ENCODE measurements around the gene MAPK10.

DNA sequence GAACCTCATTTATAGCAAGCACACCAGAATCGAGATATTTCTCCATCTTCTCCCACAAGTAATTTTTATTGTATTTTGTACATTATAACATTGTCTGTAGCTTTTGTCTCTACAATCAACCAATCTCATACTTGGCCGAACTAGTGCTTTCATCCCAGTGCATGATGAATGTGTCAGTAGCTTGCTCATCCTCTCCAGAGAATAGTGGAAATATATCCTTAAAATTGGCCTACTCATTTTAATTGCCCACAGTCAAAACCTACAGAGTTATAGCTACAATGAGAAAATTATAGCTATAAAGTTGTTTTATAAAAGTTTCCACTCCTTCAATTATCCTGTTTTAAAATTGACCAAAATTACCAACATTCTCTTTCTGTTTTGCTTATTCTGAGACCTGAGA, 103.8 kb downstream of the MAPK10 start:
- no peak for TF ChIP-seq CTCF (conservative IDR thresholded peaks at IDR 0.05; ENCODE audit: low read depth in 2 of 2)
- no peak for TF ChIP-seq ETS1 (IDR thresholded peaks at IDR 0.05)
- TF ChIP-seq NANOG (IDR thresholded peaks at IDR 0.05; ENCODE audit: borderline replicate concordance) = no peak
- TF ChIP-seq POLR2AphosphoS5 (IDR thresholded peaks at IDR 0.05; ENCODE audit: low read depth) = no peak
- TF ChIP-seq REST (IDR thresholded peaks at IDR 0.05; ENCODE audit: unreplicated experiment) = no peak
- no peak for TF ChIP-seq EZH2phosphoT487 (IDR thresholded peaks at IDR 0.05; ENCODE audit: unreplicated experiment)
- no peak for TF ChIP-seq JUNB (IDR thresholded peaks at IDR 0.05; ENCODE audit: unreplicated experiment)
- no peak for TF ChIP-seq EZH2 (IDR thresholded peaks at IDR 0.05; ENCODE audit: low read depth, unreplicated experiment)
- no peak for TF ChIP-seq CREB1 (CRISPR knock-in tag; IDR thresholded peaks at IDR 0.05; ENCODE audit: low read depth)
- TF ChIP-seq, protein P1, sequence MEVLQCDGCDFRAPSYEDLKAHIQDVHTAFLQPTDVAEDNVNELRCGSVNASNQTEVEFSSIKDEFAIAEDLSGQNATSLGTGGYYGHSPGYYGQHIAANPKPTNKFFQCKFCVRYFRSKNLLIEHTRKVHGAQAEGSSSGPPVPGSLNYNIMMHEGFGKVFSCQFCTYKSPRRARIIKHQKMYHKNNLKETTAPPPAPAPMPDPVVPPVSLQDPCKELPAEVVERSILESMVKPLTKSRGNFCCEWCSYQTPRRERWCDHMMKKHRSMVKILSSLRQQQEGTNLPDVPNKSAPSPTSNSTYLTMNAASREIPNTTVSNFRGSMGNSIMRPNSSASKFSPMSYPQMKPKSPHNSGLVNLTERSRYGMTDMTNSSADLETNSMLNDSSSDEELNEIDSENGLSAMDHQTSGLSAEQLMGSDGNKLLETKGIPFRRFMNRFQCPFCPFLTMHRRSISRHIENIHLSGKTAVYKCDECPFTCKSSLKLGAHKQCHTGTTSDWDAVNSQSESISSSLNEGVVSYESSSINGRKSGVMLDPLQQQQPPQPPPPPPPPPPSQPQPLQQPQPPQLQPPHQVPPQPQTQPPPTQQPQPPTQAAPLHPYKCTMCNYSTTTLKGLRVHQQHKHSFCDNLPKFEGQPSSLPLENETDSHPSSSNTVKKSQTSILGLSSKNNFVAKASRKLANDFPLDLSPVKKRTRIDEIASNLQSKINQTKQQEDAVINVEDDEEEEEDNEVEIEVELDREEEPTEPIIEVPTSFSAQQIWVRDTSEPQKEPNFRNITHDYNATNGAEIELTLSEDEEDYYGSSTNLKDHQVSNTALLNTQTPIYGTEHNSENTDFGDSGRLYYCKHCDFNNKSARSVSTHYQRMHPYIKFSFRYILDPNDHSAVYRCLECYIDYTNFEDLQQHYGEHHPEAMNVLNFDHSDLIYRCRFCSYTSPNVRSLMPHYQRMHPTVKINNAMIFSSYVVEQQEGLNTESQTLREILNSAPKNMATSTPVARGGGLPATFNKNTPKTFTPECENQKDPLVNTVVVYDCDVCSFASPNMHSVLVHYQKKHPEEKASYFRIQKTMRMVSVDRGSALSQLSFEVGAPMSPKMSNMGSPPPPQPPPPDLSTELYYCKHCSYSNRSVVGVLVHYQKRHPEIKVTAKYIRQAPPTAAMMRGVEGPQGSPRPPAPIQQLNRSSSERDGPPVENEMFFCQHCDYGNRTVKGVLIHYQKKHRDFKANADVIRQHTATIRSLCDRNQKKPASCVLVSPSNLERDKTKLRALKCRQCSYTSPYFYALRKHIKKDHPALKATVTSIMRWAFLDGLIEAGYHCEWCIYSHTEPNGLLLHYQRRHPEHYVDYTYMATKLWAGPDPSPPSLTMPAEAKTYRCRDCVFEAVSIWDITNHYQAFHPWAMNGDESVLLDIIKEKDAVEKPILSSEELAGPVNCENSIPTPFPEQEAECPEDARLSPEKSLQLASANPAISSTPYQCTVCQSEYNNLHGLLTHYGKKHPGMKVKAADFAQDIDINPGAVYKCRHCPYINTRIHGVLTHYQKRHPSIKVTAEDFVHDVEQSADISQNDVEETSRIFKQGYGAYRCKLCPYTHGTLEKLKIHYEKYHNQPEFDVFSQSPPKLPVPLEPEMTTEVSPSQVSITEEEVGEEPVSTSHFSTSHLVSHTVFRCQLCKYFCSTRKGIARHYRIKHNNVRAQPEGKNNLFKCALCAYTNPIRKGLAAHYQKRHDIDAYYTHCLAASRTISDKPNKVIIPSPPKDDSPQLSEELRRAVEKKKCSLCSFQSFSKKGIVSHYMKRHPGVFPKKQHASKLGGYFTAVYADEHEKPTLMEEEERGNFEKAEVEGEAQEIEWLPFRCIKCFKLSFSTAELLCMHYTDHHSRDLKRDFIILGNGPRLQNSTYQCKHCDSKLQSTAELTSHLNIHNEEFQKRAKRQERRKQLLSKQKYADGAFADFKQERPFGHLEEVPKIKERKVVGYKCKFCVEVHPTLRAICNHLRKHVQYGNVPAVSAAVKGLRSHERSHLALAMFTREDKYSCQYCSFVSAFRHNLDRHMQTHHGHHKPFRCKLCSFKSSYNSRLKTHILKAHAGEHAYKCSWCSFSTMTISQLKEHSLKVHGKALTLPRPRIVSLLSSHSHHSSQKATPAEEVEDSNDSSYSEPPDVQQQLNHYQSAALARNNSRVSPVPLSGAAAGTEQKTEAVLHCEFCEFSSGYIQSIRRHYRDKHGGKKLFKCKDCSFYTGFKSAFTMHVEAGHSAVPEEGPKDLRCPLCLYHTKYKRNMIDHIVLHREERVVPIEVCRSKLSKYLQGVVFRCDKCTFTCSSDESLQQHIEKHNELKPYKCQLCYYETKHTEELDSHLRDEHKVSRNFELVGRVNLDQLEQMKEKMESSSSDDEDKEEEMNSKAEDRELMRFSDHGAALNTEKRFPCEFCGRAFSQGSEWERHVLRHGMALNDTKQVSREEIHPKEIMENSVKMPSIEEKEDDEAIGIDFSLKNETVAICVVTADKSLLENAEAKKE (CRISPR knock-in tag; IDR thresholded peaks at IDR 0.05) = no peak

Measured in GM23338 (cell line).